Cardiac fibroblast (primary cell): ENCODE measurements around the gene IL1RAPL2.

Experiments
- DNase-seq, 2 donors: peaks; one replicate each; pipeline versions ENCODE4 v3.0.0 to v3.0.0-alpha.2; 2010; ENCODE audit warnings: low read depth in 2 of 2
- H3K4me3 ChIP-seq, 2 donors: replicated peaks in 1 of 2; 1 replicate in 1 of 2; 2 replicates in 1 of 2; pipeline ENCODE4 v1.5.1; 2011; ENCODE audit warnings: low read depth in 2 of 2, low read length in 2 of 2, mild to moderate bottlenecking in 2 of 2, moderate library complexity in 1 of 2
- TF ChIP-seq, protein P1 (sequence below): IDR thresholded peaks from one replicate; pipeline ENCODE4 v1.5.1; 2011; ENCODE audit warnings: low read depth, mild to moderate bottlenecking, low read length, inconsistent platforms

Gene IL1RAPL2

DNA sequence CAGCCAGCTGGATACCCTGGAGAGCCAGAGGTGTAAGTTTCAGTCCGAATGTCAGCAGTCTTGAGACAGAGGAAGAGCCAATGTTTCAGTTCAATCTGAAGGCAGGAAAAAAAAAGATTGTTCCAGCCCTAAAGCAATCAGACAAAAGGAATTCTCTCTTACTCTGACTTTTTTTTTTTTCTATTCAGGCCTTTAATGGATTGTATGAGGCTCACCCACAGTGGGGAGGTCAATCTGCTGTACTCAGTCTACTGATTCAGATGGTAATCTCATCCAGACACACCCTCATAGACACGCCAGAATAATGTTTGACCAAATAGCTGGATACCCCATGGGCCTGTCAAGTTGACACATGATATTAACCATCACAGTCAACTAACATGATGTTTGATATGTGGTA lies 602.6 kb downstream of the IL1RAPL2 start:
- H3K4me3 ChIP-seq: no peak overlapping the region
- DNase-seq: no peak
- TF ChIP-seq, protein P1, sequence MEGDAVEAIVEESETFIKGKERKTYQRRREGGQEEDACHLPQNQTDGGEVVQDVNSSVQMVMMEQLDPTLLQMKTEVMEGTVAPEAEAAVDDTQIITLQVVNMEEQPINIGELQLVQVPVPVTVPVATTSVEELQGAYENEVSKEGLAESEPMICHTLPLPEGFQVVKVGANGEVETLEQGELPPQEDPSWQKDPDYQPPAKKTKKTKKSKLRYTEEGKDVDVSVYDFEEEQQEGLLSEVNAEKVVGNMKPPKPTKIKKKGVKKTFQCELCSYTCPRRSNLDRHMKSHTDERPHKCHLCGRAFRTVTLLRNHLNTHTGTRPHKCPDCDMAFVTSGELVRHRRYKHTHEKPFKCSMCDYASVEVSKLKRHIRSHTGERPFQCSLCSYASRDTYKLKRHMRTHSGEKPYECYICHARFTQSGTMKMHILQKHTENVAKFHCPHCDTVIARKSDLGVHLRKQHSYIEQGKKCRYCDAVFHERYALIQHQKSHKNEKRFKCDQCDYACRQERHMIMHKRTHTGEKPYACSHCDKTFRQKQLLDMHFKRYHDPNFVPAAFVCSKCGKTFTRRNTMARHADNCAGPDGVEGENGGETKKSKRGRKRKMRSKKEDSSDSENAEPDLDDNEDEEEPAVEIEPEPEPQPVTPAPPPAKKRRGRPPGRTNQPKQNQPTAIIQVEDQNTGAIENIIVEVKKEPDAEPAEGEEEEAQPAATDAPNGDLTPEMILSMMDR: no peak

DNA sequence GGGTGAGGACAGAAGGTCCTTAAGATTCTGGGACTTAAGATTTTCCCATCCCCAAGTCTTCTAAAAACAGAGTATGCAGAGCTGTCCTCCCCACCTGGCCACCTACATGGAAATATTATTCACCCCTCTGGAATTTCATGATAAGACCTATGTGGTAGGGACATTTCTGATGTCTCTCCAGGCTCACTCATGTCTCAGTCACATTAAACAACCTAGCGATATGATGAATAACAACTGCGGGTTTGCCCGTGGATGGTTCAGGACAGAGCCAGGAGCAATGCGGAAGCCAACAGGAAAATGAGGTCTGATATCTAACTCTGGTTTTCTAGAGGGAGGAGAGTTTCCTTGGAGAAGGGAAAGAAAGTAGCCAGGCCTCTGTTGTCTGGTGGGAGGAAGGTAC lies 607.1 kb downstream of the IL1RAPL2 start:
- TF ChIP-seq, protein P1: no peak
- no peak for DNase-seq
- H3K4me3 ChIP-seq: no peak overlapping the region

DNA sequence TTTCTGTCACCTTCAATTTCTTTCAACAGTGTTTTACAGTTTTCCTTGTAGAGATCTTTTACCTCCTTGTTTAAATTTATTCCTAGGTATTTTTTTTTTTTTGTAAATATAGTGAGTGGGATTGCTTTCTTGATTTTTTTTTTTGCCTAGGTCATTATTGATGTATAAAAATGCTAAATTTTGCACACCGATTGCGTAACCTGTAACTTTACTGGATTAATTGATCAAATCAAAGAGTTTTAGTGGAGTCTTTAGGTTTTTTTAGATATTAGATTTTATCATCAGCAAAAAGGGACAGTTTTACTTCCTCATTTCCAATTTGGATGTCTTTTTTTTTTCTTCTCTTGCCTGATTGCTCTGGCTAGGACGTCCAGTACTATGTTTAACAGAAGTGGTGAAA lies 613.6 kb downstream of the IL1RAPL2 start:
- TF ChIP-seq, protein P1: no peak
- no peak overlapping the region for H3K4me3 ChIP-seq
- no peak for DNase-seq

DNA sequence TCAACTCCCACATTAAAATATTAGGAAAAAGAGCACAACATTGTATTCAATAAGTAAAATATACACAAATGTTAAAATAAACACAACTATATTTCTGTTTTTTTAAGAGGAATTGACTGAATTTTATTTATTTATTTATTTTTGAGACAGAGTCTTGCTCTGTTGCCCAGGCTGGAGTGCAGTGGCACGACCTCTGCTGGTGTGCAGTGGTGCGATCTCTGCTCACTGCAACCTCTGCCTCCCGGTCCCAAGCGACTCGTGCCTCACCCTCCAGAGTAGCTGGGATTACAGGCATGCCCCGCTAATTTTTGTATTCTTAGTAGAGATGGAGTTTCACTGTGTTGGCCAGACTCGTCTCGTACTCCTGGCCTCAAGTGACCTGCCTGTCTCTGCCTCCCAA lies 623.1 kb downstream of the IL1RAPL2 start:
- TF ChIP-seq, protein P1: no peak
- H3K4me3 ChIP-seq: no peak overlapping the region
- no peak for DNase-seq

DNA sequence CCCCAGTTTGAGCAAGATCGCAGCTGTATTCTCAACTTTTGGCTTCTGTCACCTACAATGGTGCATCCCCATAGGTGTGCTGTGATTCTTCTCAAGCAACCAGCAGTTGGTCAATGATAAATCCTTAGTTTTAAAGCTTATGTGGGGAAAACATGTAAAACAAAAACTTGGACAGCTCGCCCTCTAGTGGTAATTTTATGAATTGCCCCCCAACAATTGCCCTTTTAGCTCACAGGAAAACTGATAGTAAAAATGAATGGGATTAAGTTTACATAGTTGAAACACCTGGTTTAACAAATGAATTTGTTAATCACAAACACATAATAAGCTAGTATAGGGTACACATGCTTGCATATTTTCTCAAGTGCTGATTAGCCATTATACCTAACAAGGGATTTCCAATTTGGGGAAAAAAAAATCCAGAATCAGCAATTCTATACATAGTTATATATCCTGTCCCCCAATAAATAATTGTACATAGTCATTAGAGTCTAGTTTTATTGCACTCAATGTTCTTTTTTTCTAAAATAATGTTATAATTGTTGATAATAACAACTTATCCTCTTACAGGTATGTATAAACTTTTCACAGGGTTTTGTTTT lies 624.4 kb downstream of the IL1RAPL2 start:
- peak; percentile 40 to 47 for DNase-seq
- H3K4me3 ChIP-seq: no peak overlapping the region
- TF ChIP-seq, protein P1: peak; percentile 60

DNA sequence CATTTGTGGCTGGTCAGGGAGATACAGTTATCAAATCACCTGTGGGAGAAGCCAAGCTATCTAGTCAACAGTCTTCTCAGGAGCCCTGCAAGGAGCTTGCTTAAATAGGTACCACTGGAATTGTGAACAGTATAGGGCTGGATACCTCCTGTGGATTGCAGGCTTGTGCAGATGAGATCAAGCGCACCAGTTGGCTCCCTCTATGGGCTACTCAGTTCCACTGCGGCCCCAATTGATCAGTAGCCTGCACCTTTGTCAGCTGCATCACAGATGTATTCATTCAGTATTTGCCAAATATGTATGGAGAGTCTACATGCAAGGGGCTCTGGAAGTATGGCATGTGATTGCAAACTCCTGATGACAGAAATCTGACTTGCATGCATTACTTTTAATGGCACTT lies 625.9 kb downstream of the IL1RAPL2 start:
- DNase-seq: peak; percentile 7 to 20
- H3K4me3 ChIP-seq: no peak overlapping the region
- TF ChIP-seq, protein P1: peak; percentile 64

DNA sequence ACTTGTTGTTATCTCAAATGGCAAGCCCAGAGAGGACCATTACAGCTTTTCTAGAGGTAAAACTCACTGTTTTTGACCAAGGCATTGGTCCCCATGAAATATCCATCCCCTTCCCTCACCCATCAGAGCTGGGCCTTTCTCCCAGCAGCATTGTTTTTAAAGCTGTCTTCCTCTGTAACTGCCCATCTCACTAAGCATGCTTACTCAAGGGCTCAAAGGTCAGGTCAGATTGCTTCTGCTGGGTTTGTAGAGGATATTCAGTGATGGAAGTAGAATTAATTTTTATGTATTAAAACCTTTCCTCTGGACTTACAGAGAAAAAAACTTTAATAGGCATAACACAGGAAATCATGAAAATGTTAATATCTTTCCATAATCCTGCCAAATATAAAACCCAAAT lies 643.4 kb downstream of the IL1RAPL2 start:
- no peak for DNase-seq
- TF ChIP-seq, protein P1: no peak
- no peak overlapping the region for H3K4me3 ChIP-seq
